ENCODE results near the gene HTR2A.
"Not testable (repeated sequence)": the region's sequence is repeated elsewhere in the genome, so short reads cannot be mapped to it uniquely, and the experiment has no call there.

HTR2A gene

GRCh38 chr13:46804921-46805320, 91.9 kb downstream of the HTR2A start:
- not testable (repeated sequence) for DNase-seq (ENCODE audit: low spot score)

GRCh38 chr13:46804391-46804815, 92.5 kb downstream of the HTR2A start:
- peak; percentile 83 for DNase-seq (ENCODE audit: low spot score)

GRCh38 chr13:46803586-46803985, 93.3 kb downstream of the HTR2A start:
- no peak for DNase-seq (ENCODE audit: low spot score)

- no peak for DNase-seq (ENCODE audit: low spot score)
Observed at GRCh38 chr13:46801858-46802257, 95.0 kb downstream of the HTR2A start.

- no peak for DNase-seq (ENCODE audit: low spot score)
Observed at GRCh38 chr13:46799139-46799538, 97.7 kb downstream of the HTR2A start.

- no peak for DNase-seq (ENCODE audit: low spot score)
Observed at GRCh38 chr13:46797501-46798237, 99.2 kb downstream of the HTR2A start.

- DNase-seq (ENCODE audit: low spot score): peak; percentile 93
Observed at GRCh38 chr13:46796515-46797474, 100.1 kb downstream of the HTR2A start, which contains the start of gene ESD. TSS of gene ESD (minus strand) at chr13:46797161. CDS start at chr13:46791413, 5,748 bp downstream.

GRCh38 chr13:46796129-46796514, 100.7 kb downstream of the HTR2A start:
- DNase-seq (ENCODE audit: low spot score): no peak

GRCh38 chr13:46795321-46795720, 101.5 kb downstream of the HTR2A start:
- no peak for DNase-seq (ENCODE audit: low spot score)

GRCh38 chr13:46783504-46783903, 113.3 kb downstream of the HTR2A start:
- DNase-seq (ENCODE audit: low spot score): no peak

- no peak for DNase-seq (ENCODE audit: low spot score)
Observed at GRCh38 chr13:46782691-46783090, 114.2 kb downstream of the HTR2A start.

- DNase-seq (ENCODE audit: low spot score): no peak
Observed at GRCh38 chr13:46782066-46782465, 114.8 kb downstream of the HTR2A start.

Measured in AG08396 (cell line).